Adrenal gland (tissue), 12 donors: ENCODE measurements around the gene TMED3. TPM values are rescaled to one million over a fixed set of nuclear protein-coding genes. Genes with fewer than 3 reads are reported as not detected.
"Not testable (repeated sequence)": the region's sequence is repeated elsewhere in the genome, so short reads cannot be mapped to it uniquely, and the experiment has no call there.

ENCODE experiments used
- DNase-seq, 7 donors: peaks; one replicate each; pipeline ENCODE4 v3.0.0-alpha.2; 2019 to 2020
- H3K27ac ChIP-seq, 5 donors: fragments of 200-600 bp; sonication (generic) in 4 of 5; 1 replicate in 3 of 5; 2 replicates in 2 of 5; pipeline versions ENCODE4 v1.5.1 to v1.8.0; 2016 to 2020; ENCODE audit warnings: mild to moderate bottlenecking in 1 of 5
- H3K27me3 ChIP-seq: fragments of 200-600 bp; 2 replicates; pipeline ENCODE4 v1.8.0; 2021
- H3K36me3 ChIP-seq, 2 donors: fragments of 200-600 bp; replicated peaks in 1 of 2; 1 replicate in 1 of 2; 2 replicates in 1 of 2; pipeline versions ENCODE4 v1.5.1 to v1.8.0; 2018 to 2022
- H3K4me1 ChIP-seq, 2 donors: fragments of 200-600 bp; replicated peaks in 1 of 2; 1 replicate in 1 of 2; 2 replicates in 1 of 2; pipeline versions ENCODE4 v1.5.1 to v1.8.0; 2018 to 2021
- H3K4me3 ChIP-seq, 4 donors: fragments of 200-600 bp; sonication (generic) in 3 of 4; one replicate each; pipeline ENCODE4 v1.5.1; 2016 to 2018
- H3K9me3 ChIP-seq, 3 donors: fragments of 200-600 bp; sonication (generic) in 1 of 3; replicated peaks in 1 of 3; 1 replicate in 2 of 3; 2 replicates in 1 of 3; pipeline versions ENCODE4 v1.5.1 to v1.8.0; 2016 to 2021
- POLR2A ChIP-seq, 2 donors: fragments of 450-650 bp; IDR thresholded peaks; one replicate each; pipeline ENCODE4 v1.6.1; 2017; ENCODE audit warnings: antibody characterized with exemption in 2 of 2, mild to moderate bottlenecking in 2 of 2, moderate library complexity in 1 of 2
- WGBS, 4 donors: extraction: QIAGEN DNeasy Blood & Tissue Kit in 2 of 4; methylation state at CpG; one replicate each; pipeline versions ENCODE4 v1.1.5 to v1.1.7; 2013 to 2017; 5-methylcytosine and 5-hydroxymethylcytosine counted together
- intact Hi-C, 2 donors: fragments of 100-400 bp; cut with DNase I; formaldehyde crosslinking; loops; one replicate each; pipeline versions ENCODE4 v1.14.1 to v1.15.0; 2022 to 2023
- polyA plus RNA-seq, 3 donors: library from polyadenylated mRNA; stranded (reverse); fragments of 200-250 nt in 2 of 3; fragments of 350-450 nt in 1 of 3; fragmentation: Illumina TruSeq in 1 of 3; extraction: RNeasy Lipid Tissue Mini Kit (QIAGEN cat#74804) in 1 of 3; gene quantifications; one replicate each; pipeline ENCODE4 v1.2.3, GENCODE V29; 2013 to 2014
- total RNA-seq, 9 donors: library from RNA; depleted of rRNA in 4 of 9; stranded (reverse); fragments of >200 nt in 4 of 9; fragments of 120-200 nt in 1 of 9; fragmentation: NEBNext Ultra II Directional in 1 of 9; extraction: Animal tissue kit (Norgen Biotek cat#: 25700) in 1 of 9; gene quantifications; one replicate each; pipeline versions ENCODE4 v1.1.0 to v1.2.4, GENCODE V29; 2013 to 2023
- TF ChIP-seq, protein P1 (sequence below), 6 experiments: fragments of 450-650 bp in 4 of 6; fragments of 200-600 bp in 2 of 6; sonication (generic) in 1 of 6; IDR thresholded peaks; 1 replicate in 5 of 6; 2 replicates in 1 of 6; pipeline versions ENCODE4 v1.5.1 to v1.8.0; 2016 to 2021; ENCODE audit warnings: antibody characterized with exemption in 6 of 6, mild to moderate bottlenecking in 2 of 6, moderate library complexity in 1 of 6
- donor health status: healthy with polysubstance abuse.
- donor health status: Bipolar disorder and iron deficiency.
- donor health status: DM: yes; HTN: yes; CAD: no.
- donor health status: DM: no; HTN: no; CAD: no.
- donor health status: DM: no; HTN: no; CAD: no.
- donor health status: DM: yes; HTN: yes; CAD: no.

The TMED3 gene
- total and polyA plus RNA-seq, 12 donors, result 23.5 to 70.4 (median 36.8) TPM

DNA sequence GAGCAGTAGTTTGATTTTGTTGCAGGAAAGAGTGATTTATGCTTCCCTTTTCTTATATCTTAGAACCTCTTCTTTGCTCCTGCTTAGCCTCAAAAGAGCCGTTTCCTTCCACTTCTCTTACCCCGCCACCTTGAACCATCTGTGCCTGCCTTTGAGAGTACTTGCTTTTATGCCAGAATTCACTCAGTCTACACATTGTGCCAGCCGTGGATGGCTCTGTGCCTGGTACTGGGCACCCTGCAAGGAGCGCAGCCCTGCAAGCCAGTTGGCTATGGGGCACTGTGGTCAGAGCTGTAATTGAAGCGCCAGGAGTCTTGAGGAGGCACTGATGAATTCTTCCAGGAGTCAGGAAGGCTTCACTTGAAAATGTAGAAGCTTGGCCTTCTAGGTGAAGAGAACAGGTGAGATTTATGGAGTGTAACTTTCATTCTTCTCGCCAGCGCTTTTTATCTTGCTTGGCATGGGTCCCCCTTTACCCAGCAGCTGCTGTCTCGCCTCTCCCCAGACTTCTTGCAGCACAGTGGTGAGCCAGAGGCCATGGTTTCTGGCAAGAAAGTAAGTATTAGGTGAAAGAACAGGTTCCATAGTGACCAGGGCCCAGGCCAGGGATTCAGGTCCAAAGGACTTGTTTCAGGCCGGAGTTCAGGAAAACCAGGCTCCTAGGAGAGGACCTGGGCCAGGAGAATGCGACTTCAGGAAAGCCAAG, 4.9 kb downstream of the TMED3 start:
- Histone ChIP-seq H3K4me3 (no peak overlapping the region), H3K9me3 (no peaks in the 10 kb centered on the region), H3K27ac (no peak overlapping the region), H3K4me1 (peaks cover 7 to 14% of the 10 kb centered on the region in 2 donors), H3K36me3 (peaks cover 0 to 37% of the 10 kb centered on the region in 2 donors), H3K27me3 (no peaks in the 10 kb centered on the region)
- WGBS, 4 donors, result 86 to 88% (median 86%) methylated on average over 10 of the region's 10 CpGs
- intact Hi-C loops, result no loop called here
- TF ChIP-seq POLR2A (IDR thresholded peaks at IDR 0.05), result no peak
- TF ChIP-seq, protein P1, sequence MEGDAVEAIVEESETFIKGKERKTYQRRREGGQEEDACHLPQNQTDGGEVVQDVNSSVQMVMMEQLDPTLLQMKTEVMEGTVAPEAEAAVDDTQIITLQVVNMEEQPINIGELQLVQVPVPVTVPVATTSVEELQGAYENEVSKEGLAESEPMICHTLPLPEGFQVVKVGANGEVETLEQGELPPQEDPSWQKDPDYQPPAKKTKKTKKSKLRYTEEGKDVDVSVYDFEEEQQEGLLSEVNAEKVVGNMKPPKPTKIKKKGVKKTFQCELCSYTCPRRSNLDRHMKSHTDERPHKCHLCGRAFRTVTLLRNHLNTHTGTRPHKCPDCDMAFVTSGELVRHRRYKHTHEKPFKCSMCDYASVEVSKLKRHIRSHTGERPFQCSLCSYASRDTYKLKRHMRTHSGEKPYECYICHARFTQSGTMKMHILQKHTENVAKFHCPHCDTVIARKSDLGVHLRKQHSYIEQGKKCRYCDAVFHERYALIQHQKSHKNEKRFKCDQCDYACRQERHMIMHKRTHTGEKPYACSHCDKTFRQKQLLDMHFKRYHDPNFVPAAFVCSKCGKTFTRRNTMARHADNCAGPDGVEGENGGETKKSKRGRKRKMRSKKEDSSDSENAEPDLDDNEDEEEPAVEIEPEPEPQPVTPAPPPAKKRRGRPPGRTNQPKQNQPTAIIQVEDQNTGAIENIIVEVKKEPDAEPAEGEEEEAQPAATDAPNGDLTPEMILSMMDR (IDR thresholded peaks at IDR 0.05), result no peak
- no peak for DNase-seq

DNA sequence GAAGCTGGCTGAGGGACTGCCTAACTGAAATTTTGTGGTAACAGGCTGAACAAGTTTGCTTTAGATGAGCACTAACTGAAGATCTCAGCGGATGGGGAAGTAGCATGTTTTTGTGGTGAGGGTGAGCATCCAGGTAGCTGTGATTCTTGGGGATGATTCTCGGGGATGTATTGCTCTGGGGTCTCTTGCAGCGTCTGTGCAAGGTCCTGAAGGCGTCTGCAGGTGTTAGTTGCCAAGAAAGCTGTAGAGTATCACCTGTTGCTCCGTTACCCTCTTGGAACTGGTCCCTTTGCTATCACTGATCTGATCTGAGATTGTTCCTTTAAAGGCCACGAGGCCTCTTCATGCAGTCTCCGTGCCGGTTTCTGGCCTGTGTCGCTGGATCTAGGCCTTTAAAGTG, 6.0 kb downstream of the TMED3 start:
- 87 to 96% (median 89%) methylated on average over 8 to 9 of the region's 9 CpGs for WGBS, 4 donors
- H3K27ac ChIP-seq, result no peak overlapping the region
- no peaks in the 10 kb centered on the region for H3K27me3 ChIP-seq
- H3K36me3 ChIP-seq, result peaks cover 0 to 40% of the 10 kb centered on the region in 2 donors
- no peak for DNase-seq
- no peaks in the 10 kb centered on the region for H3K9me3 ChIP-seq
- intact Hi-C loops, result no loop called here
- H3K4me3 ChIP-seq, result no peak overlapping the region
- TF ChIP-seq POLR2A (IDR thresholded peaks at IDR 0.05), result no peak
- TF ChIP-seq, protein P1 (IDR thresholded peaks at IDR 0.05), result no peak
- H3K4me1 ChIP-seq, result peaks cover 0 to 6% of the 10 kb centered on the region in 2 donors

DNA sequence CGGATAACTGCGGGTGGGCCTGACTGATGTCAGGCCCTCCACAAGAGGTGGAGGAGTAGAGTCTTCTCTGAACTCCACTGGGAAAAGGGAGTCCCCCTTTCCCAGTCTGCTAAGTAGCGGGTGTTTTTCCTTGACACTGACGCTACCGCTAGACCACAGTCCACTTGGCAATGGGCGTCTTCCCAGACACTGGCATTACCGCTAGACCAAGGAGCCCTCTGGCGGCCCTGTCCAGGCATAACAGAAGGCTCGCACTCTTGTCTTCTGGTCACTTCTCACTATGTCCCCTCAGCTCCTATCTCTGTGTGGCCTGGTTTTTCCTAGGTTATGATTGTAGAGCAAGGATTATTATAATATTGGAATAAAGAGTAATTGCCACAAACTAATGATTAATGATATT, 9.1 kb downstream of the TMED3 start:
- H3K27me3 ChIP-seq, H3K4me3 ChIP-seq, DNase-seq, H3K27ac ChIP-seq, intact Hi-C loops, H3K4me1 ChIP-seq, H3K9me3 ChIP-seq: not testable (repeated sequence)
- H3K36me3 ChIP-seq, result peaks cover 0 to 39% of the 10 kb centered on the region in 2 donors
- 93 to 97% (median 94%) methylated on average over 9 of the region's 9 CpGs for WGBS, 4 donors

DNA sequence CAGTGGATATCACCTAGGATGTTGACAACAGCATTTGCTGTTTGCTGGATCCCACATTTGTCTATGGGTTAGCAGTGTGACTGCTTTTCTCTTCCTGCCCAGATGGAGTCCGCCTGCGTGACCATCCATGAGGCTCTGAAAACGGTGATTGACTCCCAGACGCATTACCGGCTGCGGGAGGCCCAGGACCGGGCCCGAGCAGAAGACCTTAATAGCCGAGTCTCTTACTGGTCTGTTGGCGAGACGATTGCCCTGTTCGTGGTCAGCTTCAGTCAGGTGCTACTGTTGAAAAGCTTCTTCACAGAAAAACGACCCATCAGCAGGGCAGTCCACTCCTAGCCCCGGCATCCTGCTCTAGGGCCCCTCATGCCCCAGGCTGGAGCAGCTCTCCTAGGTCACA, 11.0 kb downstream of the TMED3 start:
- WGBS, 4 donors, result 91 to 94% (median 92%) methylated on average over 13 to 14 of the region's 14 CpGs
- Histone ChIP-seq H3K4me1 (no peaks in the 10 kb centered on the region), H3K36me3 (peaks cover 0 to 31% of the 10 kb centered on the region in 2 donors), H3K4me3 (no peak overlapping the region), H3K27ac (no peak overlapping the region), H3K27me3 (no peaks in the 10 kb centered on the region), H3K9me3 (no peaks in the 10 kb centered on the region)
- no peak for DNase-seq
- TF ChIP-seq, protein P1 (IDR thresholded peaks at IDR 0.05), result no peak
- TF ChIP-seq POLR2A (IDR thresholded peaks at IDR 0.05), result no peak
- intact Hi-C loops, result no loop called here

DNA sequence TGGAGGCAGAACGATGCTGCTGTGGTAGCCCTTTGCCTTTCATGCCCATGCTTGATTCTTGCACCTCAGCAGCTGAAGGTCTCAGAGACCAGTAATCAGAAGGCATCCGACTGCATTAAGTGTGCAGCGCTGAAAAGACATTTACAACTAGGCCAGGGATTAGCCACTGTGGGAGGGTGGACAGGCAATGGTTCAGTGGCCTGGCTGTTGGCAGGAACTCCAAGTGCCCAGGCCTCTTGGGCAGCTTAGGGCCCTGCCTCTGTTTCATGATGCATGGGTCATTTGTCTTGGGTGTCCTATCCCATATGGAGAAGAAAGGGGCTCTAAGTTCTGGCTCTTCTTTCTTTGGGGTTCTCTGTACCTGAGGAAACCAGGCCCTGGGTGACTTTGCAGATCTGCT, 11.4 kb downstream of the TMED3 start:
- no peak overlapping the region for H3K4me3 ChIP-seq
- WGBS, 4 donors, result 95 to 100% (median 98%) methylated on average over 2 to 3 of the region's 3 CpGs
- intact Hi-C loops, result no loop called here
- no peak for TF ChIP-seq POLR2A (IDR thresholded peaks at IDR 0.05)
- TF ChIP-seq, protein P1 (IDR thresholded peaks at IDR 0.05), result no peak
- DNase-seq, result no peak
- no peak overlapping the region for H3K27ac ChIP-seq
- no peaks in the 10 kb centered on the region for H3K27me3 ChIP-seq
- peaks cover 0 to 30% of the 10 kb centered on the region in 2 donors for H3K36me3 ChIP-seq
- H3K4me1 ChIP-seq, result no peaks in the 10 kb centered on the region
- no peaks in the 10 kb centered on the region for H3K9me3 ChIP-seq
